Measurements from ENCODE around the gene LMLN.

GRCh38 chr3:197955892-197956477 is 4.0 kb upstream of the LMLN start:
- no peak for TF ChIP-seq SUZ12 (IDR thresholded peaks at IDR 0.05; ENCODE audit: extremely low read depth, insufficient read depth, insufficient read length)
- no peak for TF ChIP-seq YY1 (IDR thresholded peaks at IDR 0.05; ENCODE audit: insufficient read depth, insufficient read length)
- TF ChIP-seq ZNF274 (IDR thresholded peaks at IDR 0.05; ENCODE audit: low read depth, low read length), result no peak
